Measurements from ENCODE around the gene MRPL10.

Gene MRPL10

GRCh38 chr17:47829870-47830269 lies 1.5 kb downstream of the MRPL10 start:
- no peak for TF ChIP-seq CTCF (IDR thresholded peaks at IDR 0.05; ENCODE audit: low read depth, low read length)
- no peak overlapping the region for H3K4me3 ChIP-seq (ENCODE audit: low read depth, low read length)

GRCh38 chr17:47823519-47823918 lies 7.8 kb downstream of the MRPL10 start:
- no peak overlapping the region for H3K4me3 ChIP-seq (ENCODE audit: low read depth, low read length)
- no peak for TF ChIP-seq CTCF (IDR thresholded peaks at IDR 0.05; ENCODE audit: low read depth, low read length)

GRCh38 chr17:47822785-47823184 lies 8.6 kb downstream of the MRPL10 start:
- H3K4me3 ChIP-seq (ENCODE audit: low read depth, low read length), result no peak overlapping the region

GRCh38 chr17:47821424-47822391 lies 9.6 kb downstream of the MRPL10 start, which contains the start of gene OSBPL7:
TSS of gene OSBPL7 (minus strand) at chr17:47821794. CDS start at chr17:47820278, 1,516 bp downstream.
- peak within 1 kb of the TSS; percentile 72 for H3K4me3 ChIP-seq (ENCODE audit: low read depth, low read length)
- TF ChIP-seq CTCF (IDR thresholded peaks at IDR 0.05; ENCODE audit: low read depth, low read length), result no peak

More at GRCh38 chr17:47822785-47823184, 8.6 kb downstream of the MRPL10 start:
- no peak for TF ChIP-seq CTCF (IDR thresholded peaks at IDR 0.05; ENCODE audit: low read depth, low read length)

DNA sequence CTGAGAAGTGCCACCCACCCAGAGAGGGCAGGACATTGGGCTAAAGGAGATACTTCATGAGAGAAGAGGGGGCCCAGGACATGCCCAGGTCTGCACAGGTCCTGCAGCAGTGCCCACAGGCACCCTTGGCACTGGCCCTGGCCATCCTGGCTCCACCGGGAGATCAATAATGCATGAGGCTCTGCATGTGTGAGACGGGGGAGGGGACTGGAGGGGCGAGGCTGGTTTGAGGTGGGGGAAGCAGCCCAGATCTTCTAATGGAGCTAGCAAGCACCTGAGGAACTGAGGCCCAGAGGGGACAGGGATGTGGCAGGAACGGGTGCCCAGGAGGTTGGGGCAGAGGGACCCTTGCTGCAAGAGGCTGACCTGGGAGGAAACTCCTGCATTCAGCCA lies 10.3 kb downstream of the MRPL10 start:
- peak overlapping the region; percentile 72 for H3K4me3 ChIP-seq (ENCODE audit: low read depth, low read length)
- TF ChIP-seq CTCF (IDR thresholded peaks at IDR 0.05; ENCODE audit: low read depth, low read length), result no peak

DNA sequence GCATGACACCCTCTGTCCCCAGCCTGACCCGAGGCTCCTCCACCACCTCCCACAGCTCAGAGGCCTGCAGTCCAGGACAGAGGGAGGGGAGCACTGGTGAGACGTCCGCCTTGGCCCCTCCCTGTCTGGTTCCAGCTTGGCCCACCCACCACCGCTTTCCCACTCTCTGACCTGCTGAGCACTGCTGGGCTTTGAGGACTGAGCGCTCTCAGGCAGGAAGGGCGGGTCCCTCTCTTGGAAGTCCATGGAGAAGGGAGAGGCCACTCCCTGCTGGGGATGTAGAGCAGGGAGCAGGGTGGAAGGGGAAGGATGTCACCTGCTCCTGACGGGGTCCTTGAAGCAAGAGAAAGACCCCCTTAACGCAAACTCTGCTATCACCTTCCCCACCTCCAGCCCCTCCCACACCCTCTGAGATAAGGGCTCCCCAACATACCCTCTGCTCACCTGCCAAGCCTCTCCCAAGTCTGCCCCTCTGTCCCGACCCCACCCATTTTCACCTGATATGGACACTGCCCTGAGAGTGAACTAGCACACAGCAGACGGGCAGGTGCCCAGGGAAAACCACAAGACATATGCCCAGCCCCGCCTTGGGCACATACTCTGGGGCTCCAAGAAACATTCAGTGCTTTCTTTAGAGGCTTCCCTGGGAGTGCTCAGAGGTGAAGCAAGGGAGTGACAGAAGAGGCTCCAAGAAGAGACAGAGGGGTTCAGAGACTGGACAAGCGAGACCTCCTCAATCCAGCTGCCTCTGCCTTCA lies 11.1 kb downstream of the MRPL10 start:
- no peak overlapping the region for H3K4me3 ChIP-seq (ENCODE audit: low read depth, low read length)
- no peak for TF ChIP-seq CTCF (IDR thresholded peaks at IDR 0.05; ENCODE audit: low read depth, low read length)

Measured in WI38 (cell line).